NCI-H510A (cell line): Measurements from ENCODE around the gene GPR153.

Source experiments
- DNase-seq: peaks from one replicate; lab custom pipeline; 2025; lab: John Stamatoyannopoulos, UW

Gene GPR153

GRCh38 chr1:6269296-6269695, 8.4 kb upstream of the GPR153 start:
- DNase-seq, result no peak

- peak; percentile 42 for DNase-seq
These were observed 7.5 kb upstream of the GPR153 start for GRCh38 chr1:6268415-6268814.

- DNase-seq, result no peak
These were observed 6.9 kb upstream of the GPR153 start for GRCh38 chr1:6267686-6268322.

GRCh38 chr1:6266641-6267040, 5.7 kb upstream of the GPR153 start:
- DNase-seq, result no peak

- peak; percentile 98 for DNase-seq
These were observed 4.3 kb upstream of the GPR153 start for GRCh38 chr1:6265151-6265550.

GRCh38 chr1:6263716-6264115, 2.8 kb upstream of the GPR153 start:
- DNase-seq, result no peak

GRCh38 chr1:6262555-6263420, 1.9 kb upstream of the GPR153 start:
- DNase-seq, result no peak

- DNase-seq, result peak; percentile 85
These were observed 707 bp upstream of the GPR153 start for GRCh38 chr1:6261615-6261995.

- peak; percentile 84 for DNase-seq
These were observed 414 bp downstream of the GPR153 start for GRCh38 chr1:6260433-6260934.

- DNase-seq, result peak; percentile 95
These were observed 1.2 kb downstream of the GPR153 start for GRCh38 chr1:6259491-6260362.

- no peak for DNase-seq
These were observed 2.2 kb downstream of the GPR153 start for GRCh38 chr1:6258675-6259074.

- DNase-seq, result no peak
These were observed 3.3 kb downstream of the GPR153 start for GRCh38 chr1:6257541-6258069.

GRCh38 chr1:6256645-6257044, 4.3 kb downstream of the GPR153 start:
- no peak for DNase-seq

GRCh38 chr1:6254691-6255090, 6.2 kb downstream of the GPR153 start:
- no peak for DNase-seq

GRCh38 chr1:6253380-6253779, 7.5 kb downstream of the GPR153 start:
- DNase-seq, result no peak

- DNase-seq, result no peak
These were observed 8.6 kb downstream of the GPR153 start for GRCh38 chr1:6252374-6252710.

GRCh38 chr1:6251681-6252373, 9.1 kb downstream of the GPR153 start:
- no peak for DNase-seq

GRCh38 chr1:6251233-6251632, 9.7 kb downstream of the GPR153 start:
- DNase-seq, result no peak

- DNase-seq, result peak; percentile 52
These were observed 10.9 kb downstream of the GPR153 start for GRCh38 chr1:6249739-6250689.

- no peak for DNase-seq
These were observed 11.8 kb downstream of the GPR153 start for GRCh38 chr1:6248932-6249738.
